Measurements from ENCODE around the gene DPM1.

The DPM1 gene

DNA sequence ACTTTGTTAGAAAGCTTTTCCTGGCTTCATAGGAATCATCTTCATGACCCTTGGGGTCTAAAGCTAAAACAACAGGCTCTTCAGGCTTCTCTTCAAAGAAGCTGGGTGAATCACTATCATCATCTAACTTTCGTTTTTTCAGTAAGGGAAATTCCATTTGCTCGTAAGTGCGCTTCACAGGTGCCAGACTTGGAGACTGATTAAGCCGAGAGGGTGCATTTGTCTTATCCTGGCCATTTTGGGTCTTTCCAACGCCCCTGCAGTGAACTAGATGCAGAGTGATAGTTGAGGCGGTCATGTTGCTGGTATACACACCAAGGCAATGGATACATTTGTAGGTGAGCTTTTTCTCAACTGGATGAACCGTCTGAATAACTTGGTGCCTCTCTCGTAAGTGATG, 65.9 kb downstream of the DPM1 start:
- no peak for DNase-seq

DNA sequence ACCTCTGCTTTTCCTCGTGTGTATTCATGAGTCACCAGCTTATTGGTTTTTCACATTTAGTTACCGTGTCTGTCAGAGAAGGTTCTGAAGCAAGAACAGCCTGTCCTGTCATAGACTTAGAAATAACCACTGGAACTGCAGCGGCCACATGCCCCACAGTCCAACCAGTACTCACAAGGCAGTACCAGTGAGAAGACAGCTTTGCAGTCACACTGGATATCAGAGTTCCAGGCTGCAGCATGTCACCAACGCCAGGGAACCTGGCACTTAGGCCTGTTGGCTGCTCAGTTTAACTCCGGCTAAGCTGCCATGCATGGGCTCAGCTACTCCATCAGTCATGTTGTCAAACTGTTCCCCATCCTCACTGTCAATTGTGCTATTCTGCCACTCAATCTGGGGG, 67.2 kb downstream of the DPM1 start:
- DNase-seq = no peak

DNA sequence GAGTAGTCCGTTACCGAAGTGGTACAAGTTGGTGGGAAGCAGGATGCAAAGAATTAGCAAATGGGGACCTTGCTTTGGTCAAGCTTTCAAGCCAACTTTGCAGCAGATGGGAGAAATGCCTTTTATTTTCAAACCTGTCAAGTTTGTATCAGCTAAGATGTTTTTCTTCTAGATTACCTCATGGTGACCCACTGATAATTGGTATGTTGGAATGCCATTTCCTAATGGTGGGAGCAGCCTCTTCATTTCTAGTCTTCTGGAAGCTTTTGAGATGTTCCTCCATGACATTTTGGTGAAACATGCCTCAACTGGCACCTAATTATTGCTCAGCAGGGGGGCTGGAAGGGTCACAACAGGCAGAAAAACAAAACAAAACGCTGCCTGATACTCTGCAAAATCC, 70.8 kb downstream of the DPM1 start:
- DNase-seq = no peak

DNA sequence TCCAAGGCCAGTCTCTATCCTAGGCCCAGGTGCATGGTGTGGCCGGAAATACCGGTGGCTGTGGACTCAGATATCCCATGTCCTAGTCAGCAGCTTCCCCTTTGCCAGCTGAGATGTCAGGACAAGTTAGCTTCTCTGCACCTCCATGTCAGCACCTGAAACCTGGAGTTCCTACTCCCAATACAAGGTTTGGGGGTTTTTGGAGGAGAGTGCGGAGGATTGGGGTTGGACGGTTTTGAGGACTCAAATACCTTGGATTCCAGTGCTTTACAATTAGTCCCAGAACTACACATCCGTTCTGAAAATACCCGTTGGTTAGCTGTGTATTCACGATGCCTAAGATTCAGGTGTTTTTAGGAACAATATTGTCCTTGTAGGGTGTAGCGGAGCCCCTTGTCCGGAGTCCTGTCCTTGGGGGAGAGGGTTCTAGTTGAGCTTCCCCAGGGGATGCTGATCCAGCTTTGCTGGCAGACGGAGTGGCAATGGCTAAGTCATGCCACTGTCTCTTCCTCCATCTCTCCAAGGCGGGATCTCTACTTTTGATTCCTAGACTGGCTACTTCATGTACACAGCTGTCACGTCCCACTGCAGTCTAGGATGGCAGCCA, 72.0 kb downstream of the DPM1 start:
- DNase-seq = no peak

DNA sequence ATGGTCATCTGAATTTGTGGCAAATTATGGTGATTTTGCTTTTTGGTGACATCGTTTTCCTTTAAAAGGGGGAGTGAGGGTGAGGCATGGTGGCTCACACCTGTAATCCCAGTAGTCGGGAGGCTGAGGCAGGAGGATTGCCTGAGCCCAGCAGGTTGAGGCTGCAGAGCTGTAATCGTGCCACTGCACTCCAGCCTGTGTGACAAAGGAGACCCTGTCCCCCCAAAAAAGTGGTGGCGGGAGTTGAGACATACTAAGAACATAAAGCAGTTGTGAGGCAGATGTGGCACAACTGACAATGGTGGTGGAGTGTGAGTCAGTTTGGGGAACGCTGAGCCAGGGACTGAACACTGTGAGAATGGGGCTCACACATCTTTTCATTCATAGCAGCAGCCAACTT, 72.6 kb downstream of the DPM1 start:
- DNase-seq = no peak

DNA sequence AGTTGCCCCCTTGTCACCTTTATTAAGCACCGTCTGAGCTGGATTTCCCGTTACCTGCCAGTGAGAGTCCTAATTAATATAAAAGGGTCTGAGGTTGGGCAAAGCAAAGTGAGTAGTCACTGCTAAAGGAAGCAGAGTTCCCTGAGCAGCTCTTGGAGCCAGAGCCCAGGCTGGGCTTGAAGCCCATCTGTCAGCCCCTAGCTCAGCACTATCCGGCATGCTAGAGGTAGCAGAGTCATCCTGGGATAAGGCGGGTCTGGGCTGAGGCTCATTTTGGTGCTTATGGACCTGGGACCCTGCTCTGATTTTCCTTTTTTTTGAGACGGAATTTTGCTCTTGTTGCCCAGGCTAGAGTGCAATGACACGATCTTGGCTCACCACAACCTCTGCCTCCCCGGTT, 73.3 kb downstream of the DPM1 start:
- DNase-seq = no peak

Measured in hippocampal formation (tissue), 2 donors.